Fibroblast of lung (primary cell): Measurements from ENCODE around the gene CDS2. TPM values are rescaled to one million over a fixed set of nuclear protein-coding genes. Genes with fewer than 3 reads are reported as not detected.

Experiments used
- DNase-seq, 2 donors: peaks; one replicate each; pipeline versions ENCODE4 v3.0.0 to v3.0.0-alpha.2; 2010; ENCODE audit warnings: low read depth in 2 of 2
- H2AFZ ChIP-seq: 2 replicates; pipeline ENCODE4 v1.5.1; 2012; ENCODE audit warnings: low read length, control low read depth, inconsistent platforms
- H3K27ac ChIP-seq: 2 replicates; pipeline ENCODE4 v1.5.1; 2011; ENCODE audit warnings: low read length, control low read depth; ENCODE audit not compliant: insufficient read depth
- H3K27me3 ChIP-seq: 2 replicates; pipeline ENCODE4 v1.5.1; 2011; ENCODE audit warnings: mild to moderate bottlenecking, low read length; ENCODE audit not compliant: control insufficient read depth, insufficient read depth
- H3K36me3 ChIP-seq: 2 replicates; pipeline ENCODE4 v1.5.1; 2011; ENCODE audit warnings: low read length; ENCODE audit not compliant: control insufficient read depth, insufficient read depth
- H3K4me1 ChIP-seq: 2 replicates; pipeline ENCODE4 v1.5.1; 2011; ENCODE audit warnings: low read length; ENCODE audit not compliant: control insufficient read depth, insufficient read depth; ENCODE audit errors: extremely low read depth
- H3K4me2 ChIP-seq: 2 replicates; pipeline ENCODE4 v1.5.1; 2011; ENCODE audit warnings: low read length, control low read depth; ENCODE audit not compliant: insufficient read depth; ENCODE audit errors: extremely low read depth
- H3K4me3 ChIP-seq, 4 experiments: fragments of 200-600 bp in 1 of 4; sonication (generic) in 1 of 4; replicated peaks in 1 of 4; 2 replicates each; pipeline ENCODE4 v1.5.1; 2011 to 2016; ENCODE audit warnings: low read length in 4 of 4, low read depth in 3 of 4, mild to moderate bottlenecking in 3 of 4, control low read depth in 2 of 4, inconsistent platforms in 1 of 4, mixed read lengths in 1 of 4; ENCODE audit not compliant: insufficient read depth in 1 of 4; ENCODE audit errors: control extremely low read depth in 1 of 4
- H3K79me2 ChIP-seq: 2 replicates; pipeline ENCODE4 v1.5.1; 2012; ENCODE audit warnings: mild to moderate bottlenecking, low read length, inconsistent platforms; ENCODE audit not compliant: control insufficient read depth, insufficient read depth
- H3K9ac ChIP-seq: 2 replicates; pipeline ENCODE4 v1.5.1; 2011; ENCODE audit warnings: mild to moderate bottlenecking, low read length, control low read depth; ENCODE audit not compliant: insufficient read depth
- H3K9me3 ChIP-seq: 2 replicates; pipeline ENCODE4 v1.5.1; 2012; ENCODE audit warnings: low read depth, low read length; ENCODE audit not compliant: control insufficient read depth, insufficient read depth
- H4K20me1 ChIP-seq: 2 replicates; pipeline ENCODE4 v1.5.1; 2011; ENCODE audit warnings: low read length; ENCODE audit not compliant: control insufficient read depth, insufficient read depth; ENCODE audit errors: extremely low read depth
- CTCF ChIP-seq, 2 donors: IDR thresholded peaks in 1 of 2; conservative IDR thresholded peaks in 1 of 2; 1 replicate in 1 of 2; 2 replicates in 1 of 2; pipeline ENCODE4 v1.5.1; 2011 to 2012; ENCODE audit warnings: low read length in 2 of 2, control low read depth in 1 of 2, inconsistent platforms in 1 of 2, low read depth in 1 of 2, mild to moderate bottlenecking in 1 of 2
- EZH2 ChIP-seq: IDR thresholded peaks from 2 replicates; pipeline ENCODE4 v1.5.1; 2012; ENCODE audit warnings: low read length, control low read depth, mild to moderate bottlenecking; ENCODE audit errors: missing control alignments
- polyA plus RNA-seq, 2 donors: library from polyadenylated mRNA; depleted of rRNA in 1 of 2; stranded (reverse) in 1 of 2; unstranded in 1 of 2; fragments of >200 nt; gene quantifications; 2 replicates each; pipeline ENCODE4 v1.2.1, GENCODE V29; 2011 to 2012; ENCODE audit warnings: missing spikeins in 1 of 2
- total RNA-seq: library from RNA; depleted of rRNA; stranded (reverse); fragments of >200 nt; gene quantifications from 2 replicates; pipeline ENCODE4 v1.2.1, GENCODE V29; 2014

The CDS2 gene
- total and polyA plus RNA-seq, 2 donors (not counting 1 experiment from before 2014, with no cell fraction given) = 32.7 to 59.7 TPM

- Histone ChIP-seq H3K27ac (no peak overlapping the region), H4K20me1 (no peaks in the 10 kb centered on the region), H3K36me3 (no peaks in the 10 kb centered on the region), H3K4me3 (no peak overlapping the region), H3K9me3 (no peaks in the 10 kb centered on the region), H3K79me2 (peaks cover 12% of the 10 kb centered on the region), H2AFZ (no peak overlapping the region), H3K27me3 (no peaks in the 10 kb centered on the region), H3K4me2 (no peak overlapping the region), H3K4me1 (peaks cover 6% of the 10 kb centered on the region), H3K9ac (no peak overlapping the region)
- DNase-seq = no peak
- TF ChIP-seq EZH2 (no peak), CTCF (conservative IDR thresholded peaks at IDR 0.05 in 1 of 2, IDR thresholded peaks at IDR 0.05 in 1 of 2; ENCODE audit: low read depth in 1 of 2, low read length in 2 of 2) (no peak)
These were observed 38.1 kb downstream of the CDS2 start for GRCh38 chr20:5164645-5165625.

- H3K79me2 ChIP-seq = peaks cover 11% of the 10 kb centered on the region
- H3K36me3 ChIP-seq = peaks cover 3% of the 10 kb centered on the region
- peak; percentile 36 to 42 for DNase-seq
- no peaks in the 10 kb centered on the region for H4K20me1 ChIP-seq
- TF ChIP-seq CTCF (conservative IDR thresholded peaks at IDR 0.05 in 1 of 2, IDR thresholded peaks at IDR 0.05 in 1 of 2; ENCODE audit: low read depth in 1 of 2, low read length in 2 of 2) (no peak), EZH2 (no peak)
- H3K4me3 ChIP-seq = no peak overlapping the region
- peak overlapping the region; percentile 11 for H3K4me2 ChIP-seq
- no peak overlapping the region for H3K27ac ChIP-seq
- H2AFZ ChIP-seq = no peak overlapping the region
- peaks cover 6% of the 10 kb centered on the region for H3K4me1 ChIP-seq
- no peaks in the 10 kb centered on the region for H3K9me3 ChIP-seq
- H3K27me3 ChIP-seq = no peaks in the 10 kb centered on the region
- no peak overlapping the region for H3K9ac ChIP-seq
These were observed 42.0 kb downstream of the CDS2 start for GRCh38 chr20:5168651-5169396.

GRCh38 chr20:5170341-5170740 is 43.5 kb downstream of the CDS2 start:
- H3K36me3 ChIP-seq = peaks cover 3% of the 10 kb centered on the region
- H2AFZ ChIP-seq = no peak overlapping the region
- no peak overlapping the region for H3K4me2 ChIP-seq
- TF ChIP-seq CTCF (conservative IDR thresholded peaks at IDR 0.05 in 1 of 2, IDR thresholded peaks at IDR 0.05 in 1 of 2; ENCODE audit: low read depth in 1 of 2, low read length in 2 of 2) (no peak), EZH2 (no peak)
- H3K79me2 ChIP-seq = peaks cover 9% of the 10 kb centered on the region
- peaks cover 6% of the 10 kb centered on the region for H3K4me1 ChIP-seq
- H3K27ac ChIP-seq = no peak overlapping the region
- DNase-seq = no peak
- H3K9me3 ChIP-seq = no peaks in the 10 kb centered on the region
- H3K27me3 ChIP-seq = no peaks in the 10 kb centered on the region
- no peaks in the 10 kb centered on the region for H4K20me1 ChIP-seq
- no peak overlapping the region for H3K4me3 ChIP-seq
- no peak overlapping the region for H3K9ac ChIP-seq
